ENCODE measurements around the gene SLC35E2B.
"Not testable (repeated sequence)": the region's sequence is repeated elsewhere in the genome, so short reads cannot be mapped to it uniquely, and the experiment has no call there.

DNA sequence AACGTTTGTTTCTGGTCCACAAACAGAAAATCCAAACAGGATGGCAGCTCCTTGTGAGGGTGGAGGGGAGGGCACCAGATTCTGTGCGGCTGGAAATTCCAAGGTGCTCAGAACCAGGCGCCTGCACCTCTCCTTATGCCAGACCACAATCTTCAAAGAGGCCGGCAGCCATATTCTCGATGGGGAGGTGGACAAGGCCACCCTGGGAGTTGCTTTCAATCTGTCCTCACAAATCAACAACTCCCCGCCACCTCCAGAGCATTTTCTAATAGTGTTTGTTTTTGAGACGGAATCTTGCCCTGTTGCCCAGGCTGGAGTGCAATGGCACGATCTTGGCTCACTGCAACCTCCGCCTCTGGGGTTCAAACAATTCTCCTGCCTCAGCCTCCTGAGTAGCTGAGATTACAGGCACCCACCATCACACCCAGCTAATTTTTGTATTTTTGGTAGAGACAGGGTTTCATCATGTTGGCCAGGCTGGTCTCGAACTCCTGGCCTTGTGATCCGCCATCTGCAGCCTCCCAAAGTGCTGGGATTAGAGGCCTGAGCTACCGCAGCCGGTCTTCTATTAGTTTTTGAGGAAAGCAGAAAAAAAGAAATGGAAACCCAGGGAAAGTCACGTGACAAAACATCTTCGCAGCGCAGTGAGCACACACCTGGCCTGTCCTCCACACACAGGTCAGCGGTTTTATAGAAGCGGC is 36.7 kb upstream of the SLC35E2B start:
- TF ChIP-seq, protein P1, sequence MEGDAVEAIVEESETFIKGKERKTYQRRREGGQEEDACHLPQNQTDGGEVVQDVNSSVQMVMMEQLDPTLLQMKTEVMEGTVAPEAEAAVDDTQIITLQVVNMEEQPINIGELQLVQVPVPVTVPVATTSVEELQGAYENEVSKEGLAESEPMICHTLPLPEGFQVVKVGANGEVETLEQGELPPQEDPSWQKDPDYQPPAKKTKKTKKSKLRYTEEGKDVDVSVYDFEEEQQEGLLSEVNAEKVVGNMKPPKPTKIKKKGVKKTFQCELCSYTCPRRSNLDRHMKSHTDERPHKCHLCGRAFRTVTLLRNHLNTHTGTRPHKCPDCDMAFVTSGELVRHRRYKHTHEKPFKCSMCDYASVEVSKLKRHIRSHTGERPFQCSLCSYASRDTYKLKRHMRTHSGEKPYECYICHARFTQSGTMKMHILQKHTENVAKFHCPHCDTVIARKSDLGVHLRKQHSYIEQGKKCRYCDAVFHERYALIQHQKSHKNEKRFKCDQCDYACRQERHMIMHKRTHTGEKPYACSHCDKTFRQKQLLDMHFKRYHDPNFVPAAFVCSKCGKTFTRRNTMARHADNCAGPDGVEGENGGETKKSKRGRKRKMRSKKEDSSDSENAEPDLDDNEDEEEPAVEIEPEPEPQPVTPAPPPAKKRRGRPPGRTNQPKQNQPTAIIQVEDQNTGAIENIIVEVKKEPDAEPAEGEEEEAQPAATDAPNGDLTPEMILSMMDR (conservative IDR thresholded peaks at IDR 0.05; ENCODE audit: low read length), result not testable (repeated sequence)
- not testable (repeated sequence) for TF ChIP-seq EZH2phosphoT487 (IDR thresholded peaks at IDR 0.05; ENCODE audit: borderline replicate concordance)
